Activated CD4-positive, alpha-beta memory T cell treated with anti-CD3 and anti-CD28 coated beads for 36 hours (primary cell): ENCODE measurements around the gene MKRN1. TPM values are rescaled to one million over a fixed set of nuclear protein-coding genes. Genes with fewer than 3 reads are reported as not detected.

Experiments
- total RNA-seq, 2 experiments: library from RNA; stranded (reverse); gene quantifications; one replicate each; pipeline ENCODE4 v1.2.3, GENCODE V29; 2021

MKRN1 gene
- total RNA-seq, 2 experiments from 2014 or later: 104 to 106 TPM

Other genes starting within 250 kb of the MKRN1 start
- 10 to 100 TPM; 74.5 to 74.7 TPM for gene SLC37A3, start 81.0 kb downstream of the MKRN1 start, total RNA-seq
- 10 to 100 TPM; 13.3 to 14.5 TPM for gene RAB19, start 75.4 kb downstream of the MKRN1 start, total RNA-seq
- gene DENND2A, start 161.3 kb upstream of the MKRN1 start, total RNA-seq: not detected
- 10 to 100 TPM; 24.2 to 24.4 TPM for gene ADCK2, start 193.4 kb upstream of the MKRN1 start, total RNA-seq
- 100 to 1,000 TPM; 171 to 183 TPM for gene NDUFB2, start 217.2 kb upstream of the MKRN1 start, total RNA-seq